H4 (cell line): Measurements from ENCODE around the gene GNG13. TPM values are rescaled to one million over a fixed set of nuclear protein-coding genes. Genes with fewer than 3 reads are reported as not detected.
"Not testable (repeated sequence)": the region's sequence is repeated elsewhere in the genome, so short reads cannot be mapped to it uniquely, and the experiment has no call there.

Source experiments
- DNase-seq: peaks from one replicate; pipeline ENCODE4 v3.0.0-alpha.2; 2015; ENCODE audit warnings: low spot score
- total RNA-seq: library from RNA; depleted of rRNA; stranded (reverse); fragments of >200 nt; shearing (Covaris generic); gene quantifications from 2 replicates; pipeline ENCODE4 v1.2.3, GENCODE V29; 2014

Gene GNG13
- total RNA-seq, 1 experiment from 2014 or later: not detected

GRCh38 chr16:778447-778846 lies 22.1 kb downstream of the GNG13 start:
- no peak for DNase-seq

GRCh38 chr16:777826-778225 lies 22.7 kb downstream of the GNG13 start:
- no peak for DNase-seq

- DNase-seq: no peak
These were observed 23.7 kb downstream of the GNG13 start for GRCh38 chr16:776824-777223.

- not testable (repeated sequence) for DNase-seq
These were observed 24.2 kb downstream of the GNG13 start for GRCh38 chr16:776298-776697.

- DNase-seq: no peak
These were observed 25.2 kb downstream of the GNG13 start for GRCh38 chr16:775236-775796.

GRCh38 chr16:774086-775001 lies 26.2 kb downstream of the GNG13 start:
- no peak for DNase-seq

- no peak for DNase-seq
These were observed 27.6 kb downstream of the GNG13 start for GRCh38 chr16:772959-773358.

- no peak for DNase-seq
These were observed 30.1 kb downstream of the GNG13 start for GRCh38 chr16:770411-770810.

- no peak for DNase-seq
These were observed 30.6 kb downstream of the GNG13 start for GRCh38 chr16:769934-770333.

GRCh38 chr16:769184-769784 lies 31.2 kb downstream of the GNG13 start:
- no peak for DNase-seq

GRCh38 chr16:768428-768827 lies 32.1 kb downstream of the GNG13 start:
- no peak for DNase-seq

GRCh38 chr16:767743-768235 lies 32.7 kb downstream of the GNG13 start:
- no peak for DNase-seq

GRCh38 chr16:766820-767640 lies 33.5 kb downstream of the GNG13 start:
- no peak for DNase-seq

- DNase-seq: no peak
These were observed 34.3 kb downstream of the GNG13 start for GRCh38 chr16:766008-766819.

GRCh38 chr16:765488-765865 lies 35.1 kb downstream of the GNG13 start:
- DNase-seq: no peak

- no peak for DNase-seq
These were observed 35.6 kb downstream of the GNG13 start for GRCh38 chr16:764848-765487.

- DNase-seq: no peak
These were observed 36.3 kb downstream of the GNG13 start for GRCh38 chr16:764184-764750.

- DNase-seq: no peak
These were observed 37.0 kb downstream of the GNG13 start for GRCh38 chr16:763369-764183.

- no peak for DNase-seq
These were observed 37.8 kb downstream of the GNG13 start for GRCh38 chr16:762595-763268.
